Osteoblast (primary cell): ENCODE measurements around the gene TGFB1I1. TPM values are rescaled to one million over a fixed set of nuclear protein-coding genes. Genes with fewer than 3 reads are reported as not detected.

ENCODE experiments used
- DNase-seq: peaks from one replicate; pipeline ENCODE4 v3.0.0; 2011; ENCODE audit warnings: low spot score, mixed read lengths; ENCODE audit not compliant: insufficient read length; ENCODE audit errors: missing footprints
- H2AFZ ChIP-seq: 2 replicates; pipeline ENCODE4 v1.6.0; 2011; ENCODE audit warnings: mild to moderate bottlenecking, low read length
- H3K27ac ChIP-seq: 2 replicates; pipeline ENCODE4 v1.5.1; 2011; ENCODE audit warnings: mild to moderate bottlenecking, low read depth, low read length, moderate library complexity
- H3K27me3 ChIP-seq: 2 replicates; pipeline ENCODE4 v1.6.0; 2012; ENCODE audit warnings: mild to moderate bottlenecking, control low read depth, inconsistent platforms, low read length, moderate library complexity; ENCODE audit not compliant: insufficient read depth
- H3K36me3 ChIP-seq: 2 replicates; pipeline ENCODE4 v1.5.1; 2011; ENCODE audit warnings: mild to moderate bottlenecking, low read length, control low read depth, moderate library complexity; ENCODE audit not compliant: insufficient read depth
- H3K4me1 ChIP-seq: 2 replicates; pipeline ENCODE4 v1.5.1; 2011; ENCODE audit warnings: mild to moderate bottlenecking, low read length, control low read depth, moderate library complexity; ENCODE audit not compliant: insufficient read depth
- H3K4me2 ChIP-seq: 2 replicates; pipeline ENCODE4 v1.6.0; 2011; ENCODE audit warnings: mild to moderate bottlenecking, low read length; ENCODE audit not compliant: insufficient read depth
- H3K4me3 ChIP-seq: fragments of 200-600 bp; sonication (generic); 3 replicates; pipeline ENCODE4 v1.5.1; 2012; ENCODE audit warnings: mild to moderate bottlenecking, low read length, inconsistent platforms; ENCODE audit not compliant: insufficient read depth
- H3K79me2 ChIP-seq: 2 replicates; pipeline ENCODE4 v1.6.0; 2012; ENCODE audit warnings: mild to moderate bottlenecking, low read length, control low read depth, inconsistent platforms; ENCODE audit not compliant: insufficient read depth
- H3K9me3 ChIP-seq: 2 replicates; pipeline ENCODE4 v1.5.1; 2011; ENCODE audit warnings: low read depth, low read length, control low read depth
- H4K20me1 ChIP-seq: 2 replicates; pipeline ENCODE4 v1.6.0; 2012; ENCODE audit warnings: mild to moderate bottlenecking, low read length, control low read depth; ENCODE audit not compliant: insufficient read depth
- total RNA-seq: library from RNA; depleted of rRNA; stranded (reverse); fragments of >200 nt; gene quantifications from 2 replicates; pipeline ENCODE4 v1.2.3, GENCODE V29; 2012
- TF ChIP-seq, protein P1 (sequence below): IDR thresholded peaks from 2 replicates; pipeline ENCODE4 v1.5.1; 2011; ENCODE audit warnings: mild to moderate bottlenecking, low read depth, low read length, moderate library complexity; ENCODE audit errors: extremely low read depth

Gene TGFB1I1
- total RNA-seq, 1 donor: 60.1 TPM

DNA sequence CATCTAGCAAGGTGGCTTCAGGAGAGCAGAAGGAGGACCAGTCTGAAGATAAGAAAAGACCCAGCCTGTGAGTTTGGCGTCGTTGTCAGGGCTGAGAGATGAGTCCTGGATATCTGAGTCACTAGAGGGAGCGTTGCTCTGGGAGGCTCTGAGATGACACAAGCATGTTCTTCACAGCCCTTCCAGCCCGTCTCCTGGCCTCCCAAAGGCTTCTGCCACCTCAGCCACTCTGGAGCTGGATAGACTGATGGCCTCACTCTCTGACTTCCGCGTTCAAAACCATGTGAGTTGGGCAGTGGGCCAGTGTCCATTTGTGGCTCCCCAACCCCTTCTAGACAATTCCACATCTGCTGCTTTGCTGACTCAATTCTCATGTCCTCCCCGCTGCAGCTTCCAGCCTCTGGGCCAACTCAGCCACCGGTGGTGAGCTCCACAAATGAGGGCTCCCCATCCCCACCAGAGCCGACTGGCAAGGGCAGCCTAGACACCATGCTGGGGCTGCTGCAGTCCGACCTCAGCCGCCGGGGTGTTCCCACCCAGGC is 2.3 kb downstream of the TGFB1I1 start:
- H3K36me3 ChIP-seq: peaks cover 41% of the 10 kb centered on the region
- peak overlapping the region; percentile 89 for H3K4me2 ChIP-seq
- TF ChIP-seq, protein P1, sequence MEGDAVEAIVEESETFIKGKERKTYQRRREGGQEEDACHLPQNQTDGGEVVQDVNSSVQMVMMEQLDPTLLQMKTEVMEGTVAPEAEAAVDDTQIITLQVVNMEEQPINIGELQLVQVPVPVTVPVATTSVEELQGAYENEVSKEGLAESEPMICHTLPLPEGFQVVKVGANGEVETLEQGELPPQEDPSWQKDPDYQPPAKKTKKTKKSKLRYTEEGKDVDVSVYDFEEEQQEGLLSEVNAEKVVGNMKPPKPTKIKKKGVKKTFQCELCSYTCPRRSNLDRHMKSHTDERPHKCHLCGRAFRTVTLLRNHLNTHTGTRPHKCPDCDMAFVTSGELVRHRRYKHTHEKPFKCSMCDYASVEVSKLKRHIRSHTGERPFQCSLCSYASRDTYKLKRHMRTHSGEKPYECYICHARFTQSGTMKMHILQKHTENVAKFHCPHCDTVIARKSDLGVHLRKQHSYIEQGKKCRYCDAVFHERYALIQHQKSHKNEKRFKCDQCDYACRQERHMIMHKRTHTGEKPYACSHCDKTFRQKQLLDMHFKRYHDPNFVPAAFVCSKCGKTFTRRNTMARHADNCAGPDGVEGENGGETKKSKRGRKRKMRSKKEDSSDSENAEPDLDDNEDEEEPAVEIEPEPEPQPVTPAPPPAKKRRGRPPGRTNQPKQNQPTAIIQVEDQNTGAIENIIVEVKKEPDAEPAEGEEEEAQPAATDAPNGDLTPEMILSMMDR: peak; percentile 11
- H3K27ac ChIP-seq: peak overlapping the region; percentile 66
- peaks cover 4% of the 10 kb centered on the region for H3K79me2 ChIP-seq
- no peaks in the 10 kb centered on the region for H3K9me3 ChIP-seq
- DNase-seq: peak; percentile 99
- no peaks in the 10 kb centered on the region for H3K27me3 ChIP-seq
- no peak overlapping the region for H2AFZ ChIP-seq
- peaks cover 28% of the 10 kb centered on the region for H3K4me1 ChIP-seq
- H4K20me1 ChIP-seq: peaks cover 41% of the 10 kb centered on the region
- no peak overlapping the region for H3K4me3 ChIP-seq

DNA sequence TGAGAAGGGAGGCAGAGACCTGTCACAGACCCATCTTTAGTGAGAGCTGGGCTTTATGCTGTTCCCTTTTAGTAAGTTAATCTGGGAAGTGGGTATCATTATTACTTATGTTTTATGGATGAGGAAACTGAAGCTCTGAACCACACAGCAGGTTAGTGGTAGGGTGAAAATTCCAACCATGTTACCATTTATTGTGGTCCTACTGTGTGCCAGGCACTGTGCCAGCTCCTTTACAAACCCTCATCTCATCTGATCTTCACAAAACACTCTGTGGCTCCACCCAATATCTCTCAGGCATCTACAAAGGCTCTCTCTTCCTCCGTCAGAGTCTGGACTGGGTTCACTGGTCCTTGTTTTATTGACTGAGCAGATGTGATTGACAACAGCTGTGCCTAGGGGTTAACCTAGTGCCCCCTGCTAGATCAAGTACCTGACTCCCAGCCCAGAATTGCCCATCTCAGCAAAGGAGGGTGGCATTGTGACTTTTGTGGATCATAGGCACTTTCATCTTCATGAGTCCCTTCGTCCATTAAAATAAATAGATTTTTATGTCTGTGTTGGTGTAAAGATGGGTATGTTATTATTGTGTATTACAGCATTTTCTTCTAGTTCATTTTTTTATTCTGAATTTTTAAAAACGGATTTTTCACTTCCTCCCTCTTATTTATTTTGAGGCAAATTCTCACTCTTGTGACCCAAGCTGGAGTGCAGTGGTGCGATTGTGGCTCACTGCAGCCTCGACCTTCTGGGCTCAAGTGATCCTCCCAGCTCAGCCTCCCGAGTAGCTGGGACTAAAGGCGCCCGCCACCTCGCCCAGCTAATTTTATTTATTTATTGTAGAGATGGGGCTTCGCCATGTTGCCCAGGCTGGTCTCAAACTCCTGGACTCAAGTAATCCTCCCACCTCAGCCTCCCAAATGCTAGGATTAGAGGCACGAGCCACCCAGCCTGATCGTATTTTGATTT is 3.1 kb downstream of the TGFB1I1 start:
- H4K20me1 ChIP-seq: peaks cover 41% of the 10 kb centered on the region
- H3K27me3 ChIP-seq: no peaks in the 10 kb centered on the region
- H2AFZ ChIP-seq: no peak overlapping the region
- no peaks in the 10 kb centered on the region for H3K9me3 ChIP-seq
- TF ChIP-seq, protein P1: no peak
- peak overlapping the region; percentile 66 for H3K27ac ChIP-seq
- no peak overlapping the region for H3K4me3 ChIP-seq
- H3K4me1 ChIP-seq: peaks cover 28% of the 10 kb centered on the region
- DNase-seq: peak; percentile 85
- peak overlapping the region; percentile 89 for H3K4me2 ChIP-seq
- peaks cover 4% of the 10 kb centered on the region for H3K79me2 ChIP-seq
- peaks cover 41% of the 10 kb centered on the region for H3K36me3 ChIP-seq

DNA sequence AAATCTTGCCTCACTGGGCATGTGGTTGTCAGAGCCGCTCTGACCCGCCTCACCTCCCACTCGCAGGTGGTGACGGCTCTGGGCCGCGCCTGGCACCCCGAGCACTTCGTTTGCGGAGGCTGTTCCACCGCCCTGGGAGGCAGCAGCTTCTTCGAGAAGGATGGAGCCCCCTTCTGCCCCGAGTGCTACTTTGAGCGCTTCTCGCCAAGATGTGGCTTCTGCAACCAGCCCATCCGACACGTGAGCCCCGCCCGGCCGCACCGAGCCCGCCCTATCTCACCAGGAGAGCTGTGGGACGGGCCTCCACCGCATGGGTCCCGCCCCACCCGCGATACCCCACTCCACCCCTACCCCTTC is 4.0 kb downstream of the TGFB1I1 start:
- peaks cover 41% of the 10 kb centered on the region for H4K20me1 ChIP-seq
- no peak overlapping the region for H3K4me2 ChIP-seq
- H3K27ac ChIP-seq: no peak overlapping the region
- DNase-seq: no peak
- H3K27me3 ChIP-seq: no peaks in the 10 kb centered on the region
- H3K36me3 ChIP-seq: peaks cover 41% of the 10 kb centered on the region
- H3K79me2 ChIP-seq: peaks cover 4% of the 10 kb centered on the region
- H3K4me1 ChIP-seq: peaks cover 28% of the 10 kb centered on the region
- no peak overlapping the region for H3K4me3 ChIP-seq
- no peak overlapping the region for H2AFZ ChIP-seq
- no peaks in the 10 kb centered on the region for H3K9me3 ChIP-seq
- TF ChIP-seq, protein P1: no peak
